ENCODE data around the gene MS4A4E.
A peak's percentile ranks its signal among the peaks of the same experiment; 100 is the strongest.
"Not testable (repeated sequence)": the region's sequence is repeated elsewhere in the genome, so short reads cannot be mapped to it uniquely, and the experiment has no call there.

Gene MS4A4E

DNA sequence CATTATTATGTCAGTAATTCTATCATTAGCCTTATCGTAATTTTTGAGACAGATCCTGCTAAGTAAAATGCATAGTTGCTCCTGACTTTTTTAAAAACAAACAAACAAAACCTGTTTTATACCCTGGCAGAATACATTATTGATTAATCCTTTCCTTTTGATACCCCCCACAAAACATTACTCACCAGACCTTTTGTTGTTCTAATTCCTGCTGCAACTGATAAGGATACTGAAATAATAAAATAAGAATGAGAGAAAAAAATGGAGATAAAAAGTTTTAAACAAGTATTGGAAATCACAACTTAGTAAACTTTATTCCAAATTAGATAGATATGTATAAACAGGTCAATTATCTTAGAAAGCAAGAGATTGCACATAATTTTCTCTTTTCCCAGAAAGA, 28.6 kb downstream of the MS4A4E start:
- no peak for DNase-seq

DNA sequence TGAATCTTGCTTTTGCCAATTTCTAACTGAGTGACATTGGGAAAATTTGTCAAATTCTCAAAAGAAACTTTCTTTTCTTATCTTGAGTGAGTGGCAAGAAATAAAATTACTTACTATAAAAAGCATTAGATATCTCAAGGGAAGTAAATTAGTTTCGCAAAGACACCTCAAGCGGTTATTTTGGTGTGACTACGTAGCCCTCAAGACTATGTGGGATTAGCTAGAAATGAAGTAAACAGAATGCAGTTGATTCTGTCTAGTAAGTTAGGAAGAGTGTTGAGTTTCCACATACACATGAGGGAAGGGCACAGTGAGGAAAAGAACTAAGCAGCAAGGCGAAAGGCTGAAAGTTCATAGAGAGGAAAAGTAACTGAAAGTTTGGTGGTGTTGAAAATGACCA, 31.7 kb downstream of the MS4A4E start:
- no peak for DNase-seq

DNA sequence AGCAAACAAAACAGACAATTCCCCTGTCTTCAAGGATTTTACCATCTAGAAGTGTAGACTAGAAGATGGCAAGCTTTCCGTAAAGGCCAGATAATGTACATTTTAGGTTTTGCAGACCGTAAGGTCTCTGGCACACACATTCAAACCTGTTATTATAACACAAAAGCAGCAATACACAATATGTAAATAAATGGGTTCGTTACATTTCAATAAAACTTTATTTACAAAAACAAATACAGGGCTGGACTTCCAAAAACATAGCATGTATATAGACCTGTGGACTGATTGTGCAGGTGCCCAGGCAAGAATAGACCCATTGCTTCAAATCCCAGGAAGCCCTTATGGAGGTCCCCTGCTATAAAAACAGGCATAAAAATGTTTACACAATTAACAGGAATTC, 33.0 kb downstream of the MS4A4E start:
- DNase-seq = no peak

DNA sequence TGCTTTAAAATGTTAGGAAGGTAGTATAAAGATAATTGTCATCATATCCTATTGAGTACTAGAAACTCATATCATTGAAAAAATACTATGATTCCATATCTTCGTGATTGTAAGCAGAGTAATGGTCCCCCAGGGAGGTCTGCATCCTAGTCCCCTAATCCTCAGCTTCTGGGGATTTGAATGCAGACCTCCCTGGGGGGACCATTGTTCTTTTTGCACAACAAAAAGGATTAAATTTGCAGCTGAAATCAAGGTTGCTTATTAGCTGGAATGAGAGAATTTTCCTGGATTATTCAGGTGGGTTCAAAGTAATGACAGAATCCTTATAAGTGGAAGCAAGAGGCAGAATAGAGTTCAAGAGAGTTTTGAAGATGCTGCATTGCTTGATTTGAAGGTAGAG, 34.0 kb downstream of the MS4A4E start:
- no peak for DNase-seq

DNA sequence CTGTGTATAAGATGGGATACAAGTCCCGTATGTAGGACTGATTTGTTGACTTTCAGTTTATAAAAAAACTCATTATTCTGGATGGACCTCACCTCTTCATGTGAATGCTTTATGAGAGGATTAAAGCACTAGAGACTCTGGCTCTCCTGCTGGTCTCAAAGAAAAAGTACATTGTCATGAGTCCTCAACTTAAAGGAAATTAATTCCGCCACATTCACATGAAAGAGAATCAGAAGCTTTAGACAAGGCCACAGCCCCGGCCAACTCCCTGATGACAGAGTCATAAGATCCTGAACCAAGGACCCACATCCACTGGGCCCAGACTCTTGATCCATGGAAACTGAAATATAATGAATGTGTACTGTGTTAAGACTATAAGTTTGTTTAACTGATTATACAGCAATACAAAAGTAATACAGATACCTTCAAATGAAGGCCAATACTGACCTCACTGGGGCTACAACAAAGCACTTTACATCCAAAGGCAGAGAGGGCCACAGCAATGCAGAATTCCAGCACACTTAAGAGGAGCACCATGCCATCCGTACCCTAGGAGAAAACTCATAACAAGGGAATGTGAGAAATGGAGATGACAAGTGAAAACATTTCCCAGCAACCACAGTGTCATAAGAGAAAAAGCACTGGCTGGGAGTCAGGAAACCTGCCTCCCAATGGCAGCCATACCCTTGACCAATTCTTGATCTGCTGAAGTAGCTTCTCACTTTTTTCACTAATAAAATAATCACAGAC, 34.6 kb downstream of the MS4A4E start:
- DNase-seq = no peak

DNA sequence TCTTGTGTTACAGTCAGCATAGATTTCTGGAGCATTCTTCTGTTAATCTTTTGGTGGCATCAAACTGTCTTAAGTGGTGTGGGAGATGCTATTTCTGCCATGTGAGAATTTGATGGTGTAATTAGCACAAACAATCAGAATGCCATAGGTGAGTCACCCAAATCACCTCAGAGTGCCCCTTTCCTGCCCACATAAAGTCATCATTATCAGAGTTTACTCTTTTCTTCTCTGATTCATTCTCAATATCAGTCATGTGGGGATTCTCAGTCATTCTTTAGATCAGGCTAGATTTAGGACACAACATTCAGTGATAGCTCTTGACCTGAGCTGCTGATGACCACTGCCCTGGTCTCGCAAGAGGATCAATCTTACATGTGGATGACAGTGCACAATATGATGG, 36.3 kb downstream of the MS4A4E start:
- no peak for DNase-seq

DNA sequence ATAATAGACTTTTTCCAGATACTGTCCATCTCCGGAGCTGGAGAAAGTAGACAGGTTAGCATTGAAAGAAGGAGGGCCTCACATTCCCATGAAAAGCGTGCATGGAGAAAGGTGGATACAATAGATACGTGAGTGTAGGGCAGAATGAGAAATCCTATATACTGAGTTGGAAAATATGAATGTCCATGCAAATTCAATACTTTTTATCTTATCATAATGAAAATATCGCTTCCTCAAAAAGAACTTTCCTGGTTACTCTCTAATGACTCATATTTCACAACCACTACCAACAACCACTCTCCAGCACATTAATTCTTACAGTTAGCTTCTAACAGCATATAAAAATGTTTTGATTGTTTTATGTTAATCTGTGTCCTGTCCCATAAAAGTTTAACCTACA, 38.0 kb downstream of the MS4A4E start:
- no peak for DNase-seq

DNA sequence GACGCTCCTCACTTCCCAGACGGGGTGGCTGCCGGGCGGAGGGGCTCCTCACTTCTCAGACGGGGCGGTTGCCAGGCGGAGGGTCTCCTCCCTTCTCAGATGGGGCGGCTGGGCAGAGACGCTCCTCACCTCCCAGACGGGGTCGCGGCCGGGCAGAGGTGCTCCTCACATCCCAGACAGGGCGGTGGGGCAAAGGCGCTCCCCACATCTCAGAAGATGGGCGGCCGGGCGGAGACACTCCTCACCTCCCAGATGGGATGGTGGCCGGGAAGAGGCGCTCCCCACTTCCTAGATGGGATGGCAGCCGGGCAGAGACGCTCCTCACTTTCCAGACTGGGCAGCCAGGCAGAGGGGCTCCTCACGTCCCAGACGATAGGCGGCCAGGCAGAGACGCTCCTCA, 41.6 kb downstream of the MS4A4E start:
- DNase-seq = not testable (repeated sequence)

DNA sequence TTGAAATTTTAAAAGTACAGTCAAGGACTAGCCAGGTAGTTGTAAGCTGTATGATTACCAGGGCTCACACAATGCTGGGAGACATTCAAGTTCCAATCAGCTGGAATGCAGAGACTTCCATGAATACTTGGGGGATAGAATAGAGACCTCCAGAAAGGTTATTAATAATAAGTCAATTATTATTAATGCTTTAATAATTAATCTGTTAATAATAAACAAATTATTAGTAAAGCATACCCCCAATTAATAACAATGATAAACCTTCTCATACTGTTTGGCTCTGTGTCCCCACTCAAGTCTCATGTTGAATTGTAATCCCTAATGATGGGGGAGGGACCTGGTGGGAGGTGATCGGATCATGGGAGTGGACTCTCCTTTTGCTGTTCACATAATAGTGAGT, 45.5 kb downstream of the MS4A4E start:
- DNase-seq = no peak

DNA sequence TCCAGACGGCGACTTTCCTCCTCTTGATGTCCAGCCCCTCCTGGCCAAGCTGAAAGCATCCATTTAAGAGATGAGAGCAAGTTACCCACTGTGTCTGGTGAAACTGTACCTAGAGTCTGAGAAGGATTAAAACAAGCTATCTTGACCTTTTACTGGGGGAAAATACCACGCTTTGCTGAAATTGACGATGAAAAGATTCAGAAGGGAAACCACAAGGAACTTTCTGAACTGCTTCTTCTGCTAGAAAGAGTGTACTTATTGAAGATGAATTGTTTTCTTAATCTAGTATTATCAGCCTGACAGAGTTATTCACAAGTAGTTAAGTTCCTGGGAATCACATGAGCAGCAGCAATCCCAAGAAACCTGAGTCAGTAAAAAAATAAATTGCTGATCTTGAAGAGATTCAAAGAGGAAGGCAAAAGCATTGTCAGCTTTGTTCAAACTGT, 47.0 kb downstream of the MS4A4E start:
- no peak for DNase-seq

DNA sequence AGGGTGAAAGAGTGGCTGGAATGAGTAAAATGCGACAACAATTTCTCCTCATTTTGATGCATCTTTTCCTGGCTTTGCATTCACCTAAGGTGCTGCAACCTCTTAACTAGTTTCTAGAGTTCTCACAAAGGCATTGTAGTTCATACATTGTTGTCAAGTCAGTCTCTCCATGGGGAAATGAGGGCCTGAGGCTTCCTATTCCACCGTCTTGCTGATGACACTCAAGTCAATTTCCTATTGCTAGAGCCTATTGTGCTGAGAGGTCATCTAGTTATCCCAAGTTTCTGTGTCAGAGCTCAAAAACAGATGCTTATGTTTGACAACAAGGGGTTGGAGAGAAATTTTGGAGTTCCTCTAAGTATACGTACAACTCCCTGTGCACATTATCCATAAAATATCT, 48.4 kb downstream of the MS4A4E start:
- DNase-seq = no peak

DNA sequence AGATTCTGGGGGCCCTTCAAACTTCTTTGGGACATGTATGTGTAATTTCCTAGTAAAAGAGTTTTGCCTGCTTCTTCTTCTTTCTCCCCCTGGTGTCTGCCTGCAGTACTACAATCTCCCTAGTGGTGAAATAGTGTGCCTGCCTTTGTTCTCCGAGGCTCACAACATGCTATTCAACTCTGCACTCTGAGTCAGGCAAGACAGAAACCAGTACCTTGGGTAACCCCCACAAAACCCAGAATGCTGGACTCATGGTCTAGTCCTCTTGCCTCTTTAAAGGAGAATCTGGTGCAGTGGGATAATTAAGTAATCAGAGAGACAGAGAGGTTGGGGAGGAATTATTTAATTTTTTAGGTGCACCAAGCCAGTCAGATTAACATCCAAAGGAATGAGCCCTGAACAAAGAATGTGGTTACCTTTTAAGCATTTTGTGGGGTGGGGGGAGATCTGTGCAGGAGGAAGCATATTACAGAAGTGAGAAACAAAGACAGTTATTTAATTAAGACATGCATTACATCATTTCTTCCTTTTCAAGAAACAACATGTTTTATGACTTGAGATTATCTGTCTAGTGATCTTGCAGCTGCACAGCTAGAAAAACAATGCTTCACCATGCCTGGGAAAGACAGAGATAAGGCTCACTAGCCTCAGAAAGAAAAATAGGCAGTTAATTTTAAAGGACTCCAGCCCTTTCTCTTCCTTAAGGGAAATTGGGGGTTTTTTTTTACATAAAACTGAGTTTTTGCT, 49.1 kb downstream of the MS4A4E start:
- DNase-seq = peak; percentile 59

DNA sequence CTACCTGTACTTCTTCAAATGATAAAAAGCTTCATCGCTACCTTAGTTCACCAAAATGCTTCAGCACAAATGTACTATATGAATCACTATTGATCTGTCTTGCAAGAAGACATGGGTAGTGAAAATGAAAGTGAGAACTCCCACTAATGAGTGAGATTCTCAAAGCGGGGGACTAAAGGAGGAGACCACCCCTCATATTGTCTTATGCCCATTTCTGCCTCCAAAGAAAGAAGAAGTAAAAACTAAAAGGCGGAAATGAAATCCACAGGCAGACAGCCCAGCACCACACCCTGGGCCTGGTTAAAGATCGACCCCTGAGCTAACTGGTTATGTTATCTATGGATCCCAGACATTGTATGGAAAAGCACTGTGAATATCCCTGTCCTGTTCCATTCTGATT, 50.4 kb downstream of the MS4A4E start:
- not testable (repeated sequence) for DNase-seq

DNA sequence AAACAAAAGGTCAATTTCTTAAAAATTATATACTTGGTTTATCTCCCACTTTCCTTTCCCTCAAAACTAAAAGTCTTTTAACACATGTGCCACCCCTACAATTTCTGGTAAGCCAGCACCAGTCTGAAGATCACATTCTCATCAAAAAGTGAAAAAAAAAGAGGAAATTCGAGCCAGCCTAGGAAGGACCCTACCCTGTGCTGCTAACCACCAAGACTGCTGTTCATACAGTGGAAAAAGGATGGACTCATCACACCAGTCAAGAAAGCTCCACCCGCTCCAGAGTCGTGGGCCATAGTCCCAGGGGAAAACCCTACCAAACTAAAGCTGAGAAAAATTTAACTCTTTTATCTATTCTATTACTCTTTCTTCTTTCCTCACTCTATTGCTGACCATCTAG, 54.5 kb downstream of the MS4A4E start:
- not testable (repeated sequence) for DNase-seq

DNA sequence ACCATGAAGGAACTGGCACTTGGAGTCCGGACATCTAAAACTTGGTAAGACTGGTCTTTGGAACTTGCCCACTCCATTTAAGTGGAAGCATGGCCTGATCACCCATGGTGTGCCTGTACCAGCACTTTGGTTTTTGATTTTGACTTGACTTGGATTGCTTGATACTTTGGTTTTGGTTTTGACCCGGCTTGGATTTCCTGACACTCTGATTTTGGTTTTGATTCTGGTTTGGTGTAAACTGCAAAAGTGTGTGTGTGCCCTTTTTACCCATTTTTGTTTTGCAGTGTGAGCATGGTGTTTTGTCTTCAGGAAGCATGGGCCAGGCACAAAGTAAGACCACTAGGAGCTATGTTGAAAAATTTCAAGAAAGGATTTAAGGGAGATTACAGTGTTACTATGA, 56.8 kb downstream of the MS4A4E start:
- DNase-seq = not testable (repeated sequence)

DNA sequence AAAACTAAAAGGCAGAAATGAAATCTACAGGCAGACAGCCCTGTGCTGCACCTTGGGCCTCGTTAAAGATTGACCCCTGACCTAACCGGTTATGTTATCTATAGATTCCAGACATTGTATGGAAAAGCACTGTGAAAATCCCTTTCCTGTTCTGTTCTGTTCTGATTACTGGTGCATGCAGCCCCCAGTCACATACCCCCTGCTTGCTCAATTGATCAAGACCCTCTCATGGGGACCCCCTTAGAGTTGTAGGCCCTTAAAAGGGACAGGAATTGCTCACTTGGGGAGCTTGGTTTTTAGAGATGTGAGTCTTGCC, 57.5 kb downstream of the MS4A4E start:
- DNase-seq = not testable (repeated sequence)

DNA sequence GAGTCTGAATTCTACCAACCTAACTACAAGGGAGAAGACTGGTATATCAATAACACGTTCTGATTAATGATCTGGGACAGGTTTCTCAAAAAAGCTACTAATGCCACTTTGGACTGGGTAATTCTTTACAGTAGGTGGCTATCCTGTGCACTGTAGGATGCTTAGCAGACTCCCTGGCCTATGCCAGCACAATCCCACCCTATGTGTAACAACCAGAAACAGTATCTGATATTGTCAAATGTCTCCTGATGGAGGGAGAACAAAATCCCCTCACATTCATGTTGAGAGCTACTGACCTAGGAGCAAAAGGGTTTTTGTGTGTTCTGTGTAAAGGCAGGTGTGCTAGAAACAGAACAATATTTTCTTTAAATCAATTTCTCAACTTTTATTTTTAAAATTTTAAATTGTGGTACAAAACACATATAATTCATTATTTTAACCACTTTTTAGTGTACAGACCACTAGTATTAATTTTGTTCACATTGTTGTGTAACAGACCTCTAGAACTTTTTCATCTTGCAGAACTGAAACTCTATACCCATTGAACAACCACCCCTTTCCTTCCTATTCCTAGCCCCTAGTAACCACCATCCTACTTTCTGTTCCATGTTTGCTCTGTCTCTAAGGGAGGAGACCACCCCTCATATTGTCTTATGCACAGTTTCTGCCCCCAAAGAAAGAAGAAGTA, 58.0 kb downstream of the MS4A4E start:
- no peak for DNase-seq

DNA sequence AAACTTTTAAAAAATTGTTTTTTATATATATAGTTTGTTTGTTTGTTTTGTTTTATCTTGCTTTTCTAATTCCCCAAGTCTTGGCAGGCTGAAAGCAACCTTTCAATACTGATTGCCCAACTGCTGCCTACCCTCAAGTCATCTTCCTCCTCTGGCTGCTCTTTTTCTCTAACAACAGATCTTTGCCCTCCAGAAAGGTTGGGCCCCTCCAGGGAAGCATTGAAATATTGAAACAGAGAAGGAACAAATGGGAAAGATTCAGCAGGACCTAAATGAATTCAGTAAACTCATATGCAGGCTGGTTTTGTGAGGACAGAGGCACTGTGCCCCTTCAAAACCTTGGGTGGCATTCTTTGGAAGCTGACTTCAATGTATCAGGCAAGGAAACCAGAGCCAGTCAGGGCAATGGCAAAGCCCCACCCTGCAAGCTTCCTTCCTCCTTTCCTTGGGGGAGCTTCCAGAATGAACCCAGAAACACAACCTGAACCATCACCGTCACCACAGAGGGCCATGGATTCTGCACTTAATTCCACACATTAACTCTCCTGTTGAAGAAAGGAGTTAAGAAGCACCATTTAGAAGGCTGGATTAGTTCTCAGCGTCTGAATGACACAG, 59.2 kb downstream of the MS4A4E start:
- DNase-seq = no peak

DNA sequence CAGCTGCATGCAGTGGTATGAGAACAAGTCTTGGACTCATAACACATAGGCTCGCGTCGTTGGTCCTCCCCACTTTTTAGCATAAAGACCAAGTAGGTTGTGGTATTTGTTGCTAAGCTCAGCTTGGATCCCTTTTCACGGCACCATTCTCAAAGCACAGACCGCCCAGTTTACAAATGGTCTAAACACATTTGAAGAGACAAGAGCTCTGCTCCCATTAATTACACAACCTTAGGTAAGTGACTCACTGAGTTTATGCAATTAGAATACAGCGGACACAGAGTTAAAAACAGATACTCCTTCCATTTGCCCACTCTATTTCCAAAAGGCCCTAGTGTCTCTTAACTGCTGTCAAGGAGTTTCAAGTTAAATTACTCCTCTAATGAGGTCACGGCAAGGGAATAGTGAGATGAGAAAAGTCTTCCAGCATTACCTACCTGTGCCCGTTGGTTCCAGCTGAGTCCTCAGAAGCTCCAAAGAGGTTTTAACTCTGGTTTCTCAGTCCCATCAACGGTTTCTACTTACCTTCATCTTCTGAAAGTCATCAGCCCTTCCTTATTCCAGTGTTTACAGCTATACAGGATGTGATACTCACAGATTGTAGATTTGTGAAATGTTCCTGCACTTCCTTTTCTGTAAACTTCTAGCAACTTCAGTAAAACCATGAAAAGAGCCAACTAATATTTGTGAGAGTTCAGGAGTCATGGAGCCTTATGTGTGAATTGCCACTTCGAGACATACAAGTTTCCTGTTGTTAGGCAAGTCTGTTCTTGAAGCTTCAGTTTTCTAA, 60.2 kb downstream of the MS4A4E start, which contains the start of gene MS4A6A:
Gene MS4A6A, minus strand, starts transcription at position 543 of the 790 bp plus-strand sequence. CDS start 1,356 bp downstream, outside the sequence.
- DNase-seq = no peak

DNA sequence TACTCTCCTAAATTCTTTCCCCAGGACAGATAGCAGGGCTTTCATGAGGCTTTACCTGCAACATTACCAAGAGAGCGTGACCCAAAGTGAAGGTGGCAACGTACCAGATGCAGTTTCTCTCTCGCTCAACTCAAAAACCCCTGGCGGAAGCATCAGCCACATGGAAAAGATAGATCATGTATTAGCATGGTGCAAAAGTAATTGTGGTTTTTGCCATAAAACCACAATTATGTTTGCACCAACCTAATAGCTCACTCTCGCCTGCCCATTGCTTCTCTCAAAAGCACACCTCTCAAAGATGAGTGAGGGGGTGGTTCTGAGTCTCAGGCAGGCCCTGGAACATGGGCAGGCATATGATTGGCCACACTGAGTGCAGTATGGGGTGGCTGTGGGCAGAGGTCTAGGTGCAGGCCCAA, 67.1 kb downstream of the MS4A4E start:
- no peak for DNase-seq

DNA sequence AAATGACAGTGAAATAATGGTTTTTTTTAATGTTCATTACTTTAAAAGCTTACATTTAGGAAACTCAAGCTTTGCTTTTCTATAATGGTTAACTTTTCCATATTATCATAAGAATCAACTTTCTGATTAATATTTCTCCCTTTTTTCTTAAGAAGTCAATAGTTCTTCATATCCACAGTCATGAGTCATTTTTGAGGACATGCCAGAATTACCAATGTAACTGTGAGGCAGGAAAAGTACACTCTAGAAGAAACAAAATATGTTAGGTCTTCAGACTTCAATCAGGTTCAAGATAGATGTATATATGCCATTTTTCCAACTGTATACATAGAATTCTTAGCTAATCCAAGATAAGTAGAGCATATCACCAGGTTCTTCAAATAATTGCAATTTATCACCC, 70.9 kb downstream of the MS4A4E start:
- no peak for DNase-seq

DNA sequence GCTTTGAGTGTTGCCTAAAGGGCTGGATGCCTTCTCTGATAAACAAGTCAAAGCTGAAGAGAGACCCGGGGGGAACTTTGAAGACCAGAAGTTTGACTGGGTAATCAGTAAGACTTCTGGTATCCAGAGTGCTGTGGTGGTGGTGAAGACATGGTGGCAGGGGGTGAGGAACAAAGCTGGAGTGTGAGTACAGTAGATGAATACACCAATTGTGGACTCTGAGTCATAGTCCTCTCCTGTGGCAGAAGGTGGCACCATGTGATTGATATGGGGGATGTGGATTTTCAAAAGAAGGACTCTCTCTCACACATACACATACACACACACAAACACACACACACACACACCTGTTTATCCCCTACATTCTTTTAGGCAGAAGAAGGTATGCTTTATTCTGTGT, 72.4 kb downstream of the MS4A4E start:
- DNase-seq = no peak

Data from activated naive CD4-positive, alpha-beta T cell treated with Interleukin-2 at 50 U/mL for 16 hours (primary cell).